ENCODE measurements around the gene DBN1.
"Not testable (repeated sequence)": the region's sequence is repeated elsewhere in the genome, so short reads cannot be mapped to it uniquely, and the experiment has no call there.

DBN1 gene

GRCh38 chr5:177486256-177486655 lies 12.8 kb upstream of the DBN1 start:
- H3K27ac Mint-ChIP-seq = peak overlapping the region in 1 of 3 experiments; percentile 59
- no peaks in the 10 kb centered on the region for H3K9me3 Mint-ChIP-seq
- H3K36me3 Mint-ChIP-seq (ENCODE audit: low read depth) = peaks cover 57% of the 10 kb centered on the region
- TF ChIP-seq, protein P1, sequence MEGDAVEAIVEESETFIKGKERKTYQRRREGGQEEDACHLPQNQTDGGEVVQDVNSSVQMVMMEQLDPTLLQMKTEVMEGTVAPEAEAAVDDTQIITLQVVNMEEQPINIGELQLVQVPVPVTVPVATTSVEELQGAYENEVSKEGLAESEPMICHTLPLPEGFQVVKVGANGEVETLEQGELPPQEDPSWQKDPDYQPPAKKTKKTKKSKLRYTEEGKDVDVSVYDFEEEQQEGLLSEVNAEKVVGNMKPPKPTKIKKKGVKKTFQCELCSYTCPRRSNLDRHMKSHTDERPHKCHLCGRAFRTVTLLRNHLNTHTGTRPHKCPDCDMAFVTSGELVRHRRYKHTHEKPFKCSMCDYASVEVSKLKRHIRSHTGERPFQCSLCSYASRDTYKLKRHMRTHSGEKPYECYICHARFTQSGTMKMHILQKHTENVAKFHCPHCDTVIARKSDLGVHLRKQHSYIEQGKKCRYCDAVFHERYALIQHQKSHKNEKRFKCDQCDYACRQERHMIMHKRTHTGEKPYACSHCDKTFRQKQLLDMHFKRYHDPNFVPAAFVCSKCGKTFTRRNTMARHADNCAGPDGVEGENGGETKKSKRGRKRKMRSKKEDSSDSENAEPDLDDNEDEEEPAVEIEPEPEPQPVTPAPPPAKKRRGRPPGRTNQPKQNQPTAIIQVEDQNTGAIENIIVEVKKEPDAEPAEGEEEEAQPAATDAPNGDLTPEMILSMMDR (IDR thresholded peaks at IDR 0.05; ENCODE audit: unreplicated experiment in 3 of 3) = no peak
- no peaks in the 10 kb centered on the region for H3K27me3 Mint-ChIP-seq (ENCODE audit: low read depth)
- H3K4me1 Mint-ChIP-seq = peaks cover 32% of the 10 kb centered on the region
- H3K4me3 Mint-ChIP-seq = no peak overlapping the region

- not testable (repeated sequence) for H3K27me3 Mint-ChIP-seq (ENCODE audit: low read depth); H3K9me3 Mint-ChIP-seq; H3K4me3 Mint-ChIP-seq
- H3K4me1 Mint-ChIP-seq = peaks cover 32% of the 10 kb centered on the region
- H3K36me3 Mint-ChIP-seq (ENCODE audit: low read depth) = peaks cover 57% of the 10 kb centered on the region
- peak overlapping the region in 1 of 3 experiments; percentile 82 for H3K27ac Mint-ChIP-seq
Measured at GRCh38 chr5:177485753-177486152, 12.3 kb upstream of the DBN1 start.

DNA sequence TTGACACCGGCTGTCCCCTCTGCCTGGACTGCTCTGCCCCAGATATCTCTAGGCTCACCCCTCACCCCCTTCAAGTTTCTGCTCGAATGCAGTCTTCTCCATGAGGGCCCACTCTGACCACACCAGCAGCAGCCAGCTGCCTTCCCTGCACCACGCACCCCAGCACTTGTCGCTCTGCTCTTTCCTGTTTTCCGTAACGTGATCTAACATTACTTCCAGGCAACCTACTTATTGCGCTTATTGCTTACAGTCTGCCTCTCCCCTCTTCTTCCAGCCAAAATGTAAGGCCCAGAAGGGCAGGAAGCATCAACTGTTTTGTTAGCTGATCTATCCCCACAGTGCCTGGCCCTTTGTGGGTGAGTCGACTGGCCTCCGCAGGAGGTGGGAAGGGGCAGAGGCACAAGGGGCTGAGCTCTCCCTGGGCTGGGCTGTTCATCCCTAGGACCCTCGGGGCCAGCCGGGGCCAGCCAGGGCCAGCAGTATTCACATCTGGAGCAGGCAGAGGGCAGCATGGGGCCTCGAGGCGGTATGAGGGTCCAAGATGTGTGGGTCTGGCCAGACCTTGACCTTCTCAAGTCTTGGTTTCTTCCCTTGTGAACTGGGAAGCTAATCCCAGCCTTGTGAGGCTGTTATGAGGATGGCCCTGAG lies 11.6 kb upstream of the DBN1 start:
- peak overlapping the region; percentile 41 to 90 (median 82) for H3K27ac Mint-ChIP-seq
- peaks cover 31% of the 10 kb centered on the region for H3K4me1 Mint-ChIP-seq
- no peaks in the 10 kb centered on the region for H3K27me3 Mint-ChIP-seq (ENCODE audit: low read depth)
- H3K4me3 Mint-ChIP-seq = peak overlapping the region in 2 of 3 experiments; percentile 6 to 8
- TF ChIP-seq, protein P1 (IDR thresholded peaks at IDR 0.05; ENCODE audit: unreplicated experiment in 3 of 3) = no peak
- H3K36me3 Mint-ChIP-seq (ENCODE audit: low read depth) = peaks cover 56% of the 10 kb centered on the region
- no peaks in the 10 kb centered on the region for H3K9me3 Mint-ChIP-seq

GRCh38 chr5:177483994-177484901 lies 10.8 kb upstream of the DBN1 start:
- TF ChIP-seq, protein P1 (IDR thresholded peaks at IDR 0.05; ENCODE audit: unreplicated experiment in 3 of 3) = no peak
- Mint-ChIP-seq H3K27me3 (ENCODE audit: low read depth) (no peaks in the 10 kb centered on the region), H3K9me3 (no peaks in the 10 kb centered on the region), H3K4me3 (peak overlapping the region in 2 of 3 experiments; percentile 6 to 8), H3K4me1 (peaks cover 35% of the 10 kb centered on the region), H3K27ac (peak overlapping the region; percentile 41 to 90 (median 82)), H3K36me3 (ENCODE audit: low read depth) (peaks cover 57% of the 10 kb centered on the region)

DNA sequence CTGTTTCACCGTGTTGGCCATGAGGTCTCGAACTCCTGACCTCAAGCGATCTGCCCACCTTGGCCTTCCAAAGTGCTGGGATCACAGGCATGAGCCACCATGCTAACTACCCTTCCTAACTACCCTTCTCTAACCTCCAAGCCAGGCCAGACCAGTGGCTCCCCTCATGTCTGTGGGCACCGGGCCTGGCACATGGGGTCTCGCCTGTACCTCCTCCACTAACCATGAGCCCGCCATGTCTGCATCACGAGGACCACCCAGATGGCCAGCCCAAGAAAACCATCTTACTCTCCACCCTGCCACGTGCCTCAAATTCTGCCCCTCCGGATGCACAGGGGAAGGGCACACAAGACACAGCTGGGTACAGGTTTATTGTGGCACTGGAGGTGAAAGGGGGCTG lies 9.6 kb upstream of the DBN1 start:
- peaks cover 44% of the 10 kb centered on the region for H3K4me1 Mint-ChIP-seq
- no peak overlapping the region for H3K4me3 Mint-ChIP-seq
- TF ChIP-seq, protein P1 (IDR thresholded peaks at IDR 0.05; ENCODE audit: unreplicated experiment in 3 of 3) = no peak
- no peaks in the 10 kb centered on the region for H3K9me3 Mint-ChIP-seq
- H3K36me3 Mint-ChIP-seq (ENCODE audit: low read depth) = peaks cover 50% of the 10 kb centered on the region
- no peaks in the 10 kb centered on the region for H3K27me3 Mint-ChIP-seq (ENCODE audit: low read depth)
- peak overlapping the region in 2 of 3 experiments; percentile 51 to 55 for H3K27ac Mint-ChIP-seq

DNA sequence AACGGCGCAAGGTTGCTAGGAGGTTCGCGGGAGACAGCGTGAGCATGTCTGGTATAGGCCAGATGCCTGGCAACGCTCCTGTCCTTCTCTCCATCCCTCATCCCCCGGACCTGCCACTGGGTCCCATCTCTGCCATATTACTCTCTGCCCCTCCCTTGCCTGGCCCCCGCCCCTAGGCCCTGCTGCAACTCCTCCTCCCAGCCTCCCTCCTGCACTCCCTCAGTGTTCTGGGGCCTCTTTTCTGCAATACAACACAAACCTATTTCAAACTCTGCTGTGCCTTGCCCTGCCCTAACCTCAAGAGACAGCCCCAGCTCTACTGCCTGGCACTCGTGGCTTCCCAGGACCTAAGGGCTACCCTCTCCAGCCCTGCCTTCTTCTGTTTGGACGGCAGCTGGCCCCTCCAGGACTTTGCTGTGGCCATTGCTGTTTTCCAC lies 8.9 kb upstream of the DBN1 start:
- Mint-ChIP-seq H3K4me1 (peaks cover 50% of the 10 kb centered on the region), H3K27me3 (ENCODE audit: low read depth) (peaks cover 3% of the 10 kb centered on the region), H3K4me3 (no peak overlapping the region), H3K36me3 (ENCODE audit: low read depth) (peaks cover 45% of the 10 kb centered on the region), H3K27ac (peak overlapping the region in 2 of 3 experiments; percentile 51 to 80), H3K9me3 (no peaks in the 10 kb centered on the region)
- TF ChIP-seq, protein P1 (IDR thresholded peaks at IDR 0.05; ENCODE audit: unreplicated experiment in 3 of 3) = no peak
